NT2/D1 (cell line): ENCODE results near the gene BMP2K.
"Not testable (repeated sequence)": the region's sequence is repeated elsewhere in the genome, so short reads cannot be mapped to it uniquely, and the experiment has no call there.

ENCODE experiments used
- DNase-seq: peaks from one replicate; pipeline ENCODE4 v3.0.0-alpha.2; 2011; ENCODE audit warnings: low read depth, low spot score
- H3K27me3 ChIP-seq: 2 replicates; pipeline ENCODE4 v1.6.0; 2011; ENCODE audit warnings: mild to moderate bottlenecking; ENCODE audit not compliant: insufficient read length, insufficient read depth
- H3K36me3 ChIP-seq: 2 replicates; pipeline ENCODE4 v1.6.1; 2011; ENCODE audit warnings: mild to moderate bottlenecking, low read length, mixed read lengths; ENCODE audit not compliant: insufficient read depth, insufficient read length
- H3K4me1 ChIP-seq: 2 replicates; pipeline ENCODE4 v1.5.1; 2011; ENCODE audit not compliant: insufficient read depth, insufficient read length
- H3K4me3 ChIP-seq: 2 replicates; pipeline ENCODE4 v1.5.1; 2011; ENCODE audit warnings: low read depth; ENCODE audit not compliant: insufficient read length
- H3K9ac ChIP-seq: 2 replicates; pipeline ENCODE4 v1.6.0; 2011; ENCODE audit warnings: low read depth; ENCODE audit not compliant: insufficient read length
- H3K9me3 ChIP-seq: 2 replicates; pipeline ENCODE4 v1.5.1; 2011; ENCODE audit warnings: mild to moderate bottlenecking, low read length; ENCODE audit not compliant: insufficient read depth
- SUZ12 ChIP-seq: IDR thresholded peaks from 2 replicates; pipeline ENCODE4 v1.6.1; 2011; ENCODE audit not compliant: insufficient read length, insufficient read depth; ENCODE audit errors: extremely low read depth
- YY1 ChIP-seq: IDR thresholded peaks from 2 replicates; pipeline ENCODE4 v1.6.1; 2011; ENCODE audit not compliant: insufficient read length, insufficient read depth
- ZNF274 ChIP-seq: IDR thresholded peaks from 2 replicates; pipeline ENCODE4 v1.6.1; 2011; ENCODE audit warnings: mild to moderate bottlenecking, low read depth, low read length

BMP2K gene

GRCh38 chr4:78846258-78846657 lies 70.1 kb downstream of the BMP2K start:
- Histone ChIP-seq H3K9ac (no peak overlapping the region), H3K4me3 (no peak overlapping the region), H3K4me1 (no peaks in the 10 kb centered on the region), H3K36me3 (peaks cover 15% of the 10 kb centered on the region), H3K9me3 (no peaks in the 10 kb centered on the region), H3K27me3 (no peaks in the 10 kb centered on the region)
- no peak for DNase-seq
- TF ChIP-seq ZNF274 (no peak), YY1 (no peak), SUZ12 (no peak)

GRCh38 chr4:78862314-78862737 lies 86.2 kb downstream of the BMP2K start:
- Histone ChIP-seq H3K27me3 (no peaks in the 10 kb centered on the region), H3K9me3 (no peaks in the 10 kb centered on the region), H3K36me3 (peaks cover 25% of the 10 kb centered on the region), H3K4me1 (no peaks in the 10 kb centered on the region), H3K4me3 (no peak overlapping the region), H3K9ac (no peak overlapping the region)
- TF ChIP-seq ZNF274 (no peak), SUZ12 (no peak), YY1 (no peak)
- no peak for DNase-seq

- H3K9me3 ChIP-seq, result no peaks in the 10 kb centered on the region
- no peak overlapping the region for H3K9ac ChIP-seq
- H3K4me3 ChIP-seq, result no peak overlapping the region
- TF ChIP-seq ZNF274, result no peak
- TF ChIP-seq SUZ12, result no peak
- no peak for TF ChIP-seq YY1
- H3K27me3 ChIP-seq, result no peaks in the 10 kb centered on the region
- no peak for DNase-seq
- H3K36me3 ChIP-seq, result peaks cover 29% of the 10 kb centered on the region
- no peaks in the 10 kb centered on the region for H3K4me1 ChIP-seq
Observed at GRCh38 chr4:78863254-78863869, 87.2 kb downstream of the BMP2K start.

- Histone ChIP-seq H3K27me3 (no peaks in the 10 kb centered on the region), H3K4me1 (no peaks in the 10 kb centered on the region), H3K4me3 (no peak overlapping the region)
Observed at GRCh38 chr4:78863991-78864390, 87.8 kb downstream of the BMP2K start.

GRCh38 chr4:78864405-78865024 lies 88.4 kb downstream of the BMP2K start:
- no peaks in the 10 kb centered on the region for H3K9me3 ChIP-seq

More at GRCh38 chr4:78863991-78864390, 87.8 kb downstream of the BMP2K start:
- Histone ChIP-seq H3K36me3 (peaks cover 29% of the 10 kb centered on the region), H3K9me3 (no peaks in the 10 kb centered on the region), H3K9ac (no peak overlapping the region)
- DNase-seq, result no peak
- no peak for TF ChIP-seq SUZ12
- TF ChIP-seq YY1, result no peak
- TF ChIP-seq ZNF274, result no peak

GRCh38 chr4:78865451-78865850 lies 89.3 kb downstream of the BMP2K start:
- Histone ChIP-seq H3K36me3 (peaks cover 21% of the 10 kb centered on the region), H3K4me3 (no peak overlapping the region), H3K27me3 (no peaks in the 10 kb centered on the region), H3K4me1 (no peaks in the 10 kb centered on the region), H3K9ac (no peak overlapping the region), H3K9me3 (no peaks in the 10 kb centered on the region)
- TF ChIP-seq YY1 (no peak), ZNF274 (no peak), SUZ12 (no peak)
- no peak for DNase-seq

More at GRCh38 chr4:78864405-78865024, 88.4 kb downstream of the BMP2K start:
- H3K36me3 ChIP-seq, result peaks cover 28% of the 10 kb centered on the region
- H3K4me3 ChIP-seq, result no peak overlapping the region
- TF ChIP-seq YY1 (no peak), ZNF274 (no peak), SUZ12 (no peak)
- H3K27me3 ChIP-seq, result no peaks in the 10 kb centered on the region
- H3K4me1 ChIP-seq, result no peaks in the 10 kb centered on the region
- no peak overlapping the region for H3K9ac ChIP-seq
- DNase-seq, result peak; percentile 18

GRCh38 chr4:78868712-78869111 lies 92.6 kb downstream of the BMP2K start:
- H3K4me1 ChIP-seq, H3K9ac ChIP-seq, H3K9me3 ChIP-seq, H3K4me3 ChIP-seq, H3K27me3 ChIP-seq, DNase-seq: not testable (repeated sequence)
- peaks cover 45% of the 10 kb centered on the region for H3K36me3 ChIP-seq
